Measurements from ENCODE around the gene TMC8.

GRCh38 chr17:78184868-78185267, 54.3 kb downstream of the TMC8 start:
- TF ChIP-seq CTCF (tag by site-specific recombination; IDR thresholded peaks at IDR 0.05) (no peak), ZNF221 (tag by site-specific recombination; IDR thresholded peaks at IDR 0.05; ENCODE audit: borderline replicate concordance) (no peak), ZNF704 (tag by site-specific recombination; IDR thresholded peaks at IDR 0.05) (no peak), ZNF248 (tag by site-specific recombination; IDR thresholded peaks at IDR 0.05) (no peak)
- TF ChIP-seq, protein P1, sequence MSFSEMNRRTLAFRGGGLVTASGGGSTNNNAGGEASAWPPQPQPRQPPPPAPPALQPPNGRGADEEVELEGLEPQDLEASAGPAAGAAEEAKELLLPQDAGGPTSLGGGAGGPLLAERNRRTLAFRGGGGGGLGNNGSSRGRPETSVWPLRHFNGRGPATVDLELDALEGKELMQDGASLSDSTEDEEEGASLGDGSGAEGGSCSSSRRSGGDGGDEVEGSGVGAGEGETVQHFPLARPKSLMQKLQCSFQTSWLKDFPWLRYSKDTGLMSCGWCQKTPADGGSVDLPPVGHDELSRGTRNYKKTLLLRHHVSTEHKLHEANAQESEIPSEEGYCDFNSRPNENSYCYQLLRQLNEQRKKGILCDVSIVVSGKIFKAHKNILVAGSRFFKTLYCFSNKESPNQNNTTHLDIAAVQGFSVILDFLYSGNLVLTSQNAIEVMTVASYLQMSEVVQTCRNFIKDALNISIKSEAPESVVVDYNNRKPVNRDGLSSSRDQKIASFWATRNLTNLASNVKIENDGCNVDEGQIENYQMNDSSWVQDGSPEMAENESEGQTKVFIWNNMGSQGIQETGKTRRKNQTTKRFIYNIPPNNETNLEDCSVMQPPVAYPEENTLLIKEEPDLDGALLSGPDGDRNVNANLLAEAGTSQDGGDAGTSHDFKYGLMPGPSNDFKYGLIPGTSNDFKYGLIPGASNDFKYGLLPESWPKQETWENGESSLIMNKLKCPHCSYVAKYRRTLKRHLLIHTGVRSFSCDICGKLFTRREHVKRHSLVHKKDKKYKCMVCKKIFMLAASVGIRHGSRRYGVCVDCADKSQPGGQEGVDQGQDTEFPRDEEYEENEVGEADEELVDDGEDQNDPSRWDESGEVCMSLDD (tag by site-specific recombination; IDR thresholded peaks at IDR 0.05) = no peak
